ENCODE results near the gene TOE1.

GRCh38 chr1:45359882-45360513 is 20.0 kb downstream of the TOE1 start:
- TF ChIP-seq CTCF (IDR thresholded peaks at IDR 0.05) (no peak), POLR2A (IDR thresholded peaks at IDR 0.05) (no peak)
